ENCODE results near the gene TH. TPM values are rescaled to one million over a fixed set of nuclear protein-coding genes. Genes with fewer than 3 reads are reported as not detected.
A peak's percentile ranks its signal among the peaks of the same experiment; 100 is the strongest.

Gene TH
- polyA plus RNA-seq, 4 donors: 0.58 to 2.0 (median 0.96) TPM

- no peak for DNase-seq (ENCODE audit: low read depth in 4 of 4, low spot score in 3 of 4)
Observed at GRCh38 chr11:2144544-2145248, 26.9 kb downstream of the TH start.

- no peak for DNase-seq (ENCODE audit: low read depth in 4 of 4, low spot score in 3 of 4)
Observed at GRCh38 chr11:2143799-2144543, 27.6 kb downstream of the TH start.

- DNase-seq (ENCODE audit: low read depth in 4 of 4, low spot score in 3 of 4): no peak
Observed at GRCh38 chr11:2143477-2143798, 28.2 kb downstream of the TH start.

GRCh38 chr11:2142762-2143202, 28.8 kb downstream of the TH start:
- DNase-seq (ENCODE audit: low read depth in 4 of 4, low spot score in 3 of 4): no peak

GRCh38 chr11:2142300-2142759, 29.3 kb downstream of the TH start:
- no peak for DNase-seq (ENCODE audit: low read depth in 4 of 4, low spot score in 3 of 4)

- no peak for DNase-seq (ENCODE audit: low read depth in 4 of 4, low spot score in 3 of 4)
Observed at GRCh38 chr11:2140411-2141400, 30.9 kb downstream of the TH start.

- no peak for DNase-seq (ENCODE audit: low read depth in 4 of 4, low spot score in 3 of 4)
Observed at GRCh38 chr11:2139621-2140337, 31.8 kb downstream of the TH start.

- no peak for DNase-seq (ENCODE audit: low read depth in 4 of 4, low spot score in 3 of 4)
Observed at GRCh38 chr11:2139123-2139521, 32.5 kb downstream of the TH start, which contains the start of gene IGF2. TSS of gene IGF2 (minus strand) at chr11:2139389. CDS start at chr11:2135523, 3,866 bp downstream.

- no peak for DNase-seq (ENCODE audit: low read depth in 4 of 4, low spot score in 3 of 4)
Observed at GRCh38 chr11:2138431-2139122, 33.0 kb downstream of the TH start.

GRCh38 chr11:2138068-2138430, 33.6 kb downstream of the TH start:
- no peak for DNase-seq (ENCODE audit: low read depth in 4 of 4, low spot score in 3 of 4)

GRCh38 chr11:2137202-2138067, 34.2 kb downstream of the TH start:
- peak; percentile 63 to 79 (median 68) for DNase-seq (ENCODE audit: low read depth in 4 of 4, low spot score in 3 of 4)

- no peak for DNase-seq (ENCODE audit: low read depth in 4 of 4, low spot score in 3 of 4)
Observed at GRCh38 chr11:2136952-2137201, 34.7 kb downstream of the TH start.

- DNase-seq (ENCODE audit: low read depth in 4 of 4, low spot score in 3 of 4): no peak
Observed at GRCh38 chr11:2136209-2136951, 35.2 kb downstream of the TH start.

- no peak for DNase-seq (ENCODE audit: low read depth in 4 of 4, low spot score in 3 of 4)
Observed at GRCh38 chr11:2135648-2136201, 35.9 kb downstream of the TH start.

GRCh38 chr11:2135018-2135569, 36.5 kb downstream of the TH start:
- no peak for DNase-seq (ENCODE audit: low read depth in 4 of 4, low spot score in 3 of 4)

GRCh38 chr11:2134022-2135010, 37.3 kb downstream of the TH start:
- no peak for DNase-seq (ENCODE audit: low read depth in 4 of 4, low spot score in 3 of 4)
